NCI-H2171 treated with DMSO at 0.1 percent for 48 hours (cell line): ENCODE results near the gene CABS1.

Source experiments
- DNase-seq: peaks from one replicate; lab custom pipeline; 2025; lab: John Stamatoyannopoulos, UW

The CABS1 gene

GRCh38 chr4:70334681-70335080, at the start of gene CABS1:
CABS1 (plus strand) TSS chr4:70334981; CDS start chr4:70335040, 59 bp downstream.
- DNase-seq: no peak

DNA sequence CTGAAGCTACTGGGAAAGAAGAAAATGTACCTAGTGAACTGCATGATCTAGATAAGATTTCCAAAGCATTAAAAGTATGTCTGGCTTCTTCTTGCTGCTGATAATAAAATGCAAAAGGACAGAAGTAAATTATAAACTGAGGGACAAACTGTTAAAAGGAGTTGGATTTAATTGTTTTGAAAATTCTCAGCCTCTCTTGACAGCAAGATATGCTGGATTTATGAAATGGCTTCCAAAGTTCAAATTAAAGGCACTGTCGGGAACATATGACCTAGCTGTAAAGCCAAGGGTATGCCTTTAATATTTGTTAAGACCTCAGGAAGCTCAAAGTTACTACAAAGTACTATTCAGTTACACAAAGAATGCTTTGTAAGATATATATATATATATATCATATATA, 46.1 kb upstream of the CABS1 start:
- DNase-seq: no peak

- DNase-seq: no peak
Measured at GRCh38 chr4:70291341-70291740, 43.4 kb upstream of the CABS1 start.

GRCh38 chr4:70297576-70297975, 37.2 kb upstream of the CABS1 start:
- DNase-seq: no peak

- DNase-seq: no peak
Measured at GRCh38 chr4:70298051-70298450, 36.7 kb upstream of the CABS1 start.

- DNase-seq: no peak
Measured at GRCh38 chr4:70299643-70300042, 35.1 kb upstream of the CABS1 start.

DNA sequence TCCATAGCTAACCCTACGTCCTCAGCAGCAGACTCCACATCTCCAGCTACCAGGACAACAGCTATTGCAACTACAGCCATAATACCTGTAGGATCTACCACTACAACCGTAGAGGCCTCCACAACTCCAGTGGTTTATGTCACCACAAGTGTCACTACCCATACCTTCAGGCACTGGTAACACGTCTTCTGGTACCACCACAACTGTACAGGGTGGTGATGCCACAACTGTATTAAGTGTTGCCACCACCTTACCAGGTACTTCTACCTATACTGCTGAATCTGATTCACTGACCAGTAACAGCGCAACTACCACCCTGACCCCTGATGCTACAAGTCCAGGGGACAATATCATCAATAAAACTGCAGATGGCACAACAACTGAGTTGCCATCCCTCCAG, 34.6 kb upstream of the CABS1 start:
- no peak for DNase-seq

GRCh38 chr4:70303090-70303489, 31.7 kb upstream of the CABS1 start:
- DNase-seq: no peak

GRCh38 chr4:70305601-70306000, 29.2 kb upstream of the CABS1 start:
- DNase-seq: no peak

DNA sequence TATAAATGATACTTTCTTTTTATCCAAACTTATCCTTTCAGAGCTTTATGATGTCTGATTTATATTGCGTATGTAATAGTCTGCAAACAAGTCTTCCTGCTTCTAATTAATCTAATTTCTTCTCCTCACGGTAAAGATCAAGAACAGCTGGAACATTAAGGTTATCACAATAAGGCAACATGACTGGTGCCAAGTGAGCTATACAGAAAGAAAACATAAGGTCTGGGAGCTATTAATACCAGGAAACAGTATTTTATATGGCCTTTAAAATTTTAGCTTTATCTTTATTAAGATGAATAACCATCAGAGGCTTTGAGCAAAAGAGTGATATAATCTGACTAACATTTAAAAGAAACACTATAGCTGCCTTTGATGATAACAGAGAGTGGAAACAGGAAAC, 28.7 kb upstream of the CABS1 start:
- no peak for DNase-seq

GRCh38 chr4:70313736-70314135, 21.0 kb upstream of the CABS1 start:
- no peak for DNase-seq

GRCh38 chr4:70315928-70316327, 18.9 kb upstream of the CABS1 start:
- DNase-seq: no peak

- no peak for DNase-seq
Measured at GRCh38 chr4:70326052-70326451, 8.7 kb upstream of the CABS1 start.

- no peak for DNase-seq
Measured at GRCh38 chr4:70336043-70336442, 1.3 kb downstream of the CABS1 start.

DNA sequence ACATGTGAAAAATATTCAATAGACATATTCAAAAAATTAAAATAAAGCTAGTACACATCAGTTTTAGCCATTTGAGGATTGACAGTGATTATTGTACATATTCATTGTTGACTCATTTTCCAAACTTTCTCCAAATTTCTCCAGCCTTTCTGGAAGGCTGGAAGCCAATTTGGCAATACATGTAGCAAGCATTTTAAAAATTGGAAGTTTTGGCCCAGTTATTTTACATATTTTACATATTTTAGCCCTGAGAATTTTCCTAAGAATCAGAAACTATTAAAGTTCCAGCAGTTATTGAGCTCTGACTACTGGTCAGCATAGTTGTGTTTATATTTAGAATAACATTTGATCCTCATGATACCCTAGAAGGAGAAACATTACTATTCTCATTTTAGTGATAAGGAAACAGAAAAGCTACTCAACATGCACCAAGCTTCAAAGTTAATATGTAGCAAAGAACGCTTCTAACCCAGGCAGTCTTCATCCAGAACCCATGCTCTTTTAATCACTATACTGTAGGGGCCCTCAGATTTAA, 3.2 kb downstream of the CABS1 start:
- no peak for DNase-seq

GRCh38 chr4:70356185-70356584, 21.4 kb downstream of the CABS1 start:
- DNase-seq: no peak

- DNase-seq: no peak
Measured at GRCh38 chr4:70359115-70359661, 24.4 kb downstream of the CABS1 start.

DNA sequence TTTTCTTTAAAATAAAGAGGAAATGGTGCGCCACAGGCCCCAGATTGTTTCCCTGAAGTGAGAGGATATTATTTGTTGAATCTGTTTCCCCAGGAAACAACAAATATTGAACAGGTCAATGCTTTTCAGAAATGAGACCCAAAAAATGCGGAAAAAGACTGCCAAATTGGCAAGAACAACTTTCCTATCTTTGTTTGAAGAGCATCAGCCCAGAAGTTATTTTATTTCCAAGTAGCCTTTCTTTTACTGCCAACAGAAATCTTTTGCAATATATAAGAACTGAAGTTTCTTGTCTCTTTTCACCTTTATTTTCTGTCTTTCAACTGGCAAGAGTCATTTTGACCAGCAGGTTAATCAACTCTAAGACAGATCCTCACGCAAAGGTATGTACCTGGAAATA, 25.7 kb downstream of the CABS1 start, which contains the start of gene SMR3A:
TSS of gene SMR3A (plus strand) at position 301 of the 400 bp plus-strand sequence. CDS start 1,356 bp downstream, outside the sequence.
- DNase-seq: no peak

GRCh38 chr4:70364002-70364401, 29.2 kb downstream of the CABS1 start:
- DNase-seq: no peak

DNA sequence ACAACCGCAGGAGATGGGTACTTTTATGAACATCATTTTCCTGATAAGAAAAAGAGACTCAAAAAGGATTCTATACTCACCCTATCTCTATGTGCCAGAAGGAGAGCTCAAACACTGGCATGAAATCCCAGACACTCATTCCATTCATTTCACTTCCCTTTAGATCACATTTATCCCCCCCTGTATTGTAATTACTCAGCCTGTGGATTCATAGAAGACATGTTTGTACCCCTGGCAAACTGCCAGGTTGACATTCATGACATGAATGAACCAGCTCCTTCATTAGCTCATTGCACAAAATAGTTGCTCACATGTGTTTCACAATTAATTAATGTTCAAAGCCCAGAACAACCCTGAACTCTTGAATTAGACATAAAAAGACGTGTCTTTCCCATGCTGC, 30.7 kb downstream of the CABS1 start:
- DNase-seq: no peak

GRCh38 chr4:70367813-70368212, 33.0 kb downstream of the CABS1 start:
- DNase-seq: no peak

DNA sequence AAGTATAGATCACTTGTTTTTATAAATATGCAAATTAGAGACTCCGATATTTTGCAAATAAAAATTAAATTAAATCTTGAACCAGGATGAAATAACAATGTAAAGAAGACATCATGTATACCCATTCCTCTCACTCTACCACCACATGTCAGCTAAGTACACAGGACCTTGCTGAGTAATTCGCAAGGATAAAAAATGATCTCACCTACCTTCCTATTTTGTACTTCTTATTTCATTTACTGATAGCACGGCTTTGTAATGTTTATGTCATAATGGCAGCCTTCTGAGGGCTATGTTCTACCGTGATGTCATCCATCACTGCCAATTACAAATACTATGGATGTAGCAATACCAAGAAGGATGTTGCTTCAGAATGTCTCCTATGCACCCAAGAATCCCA, 37.2 kb downstream of the CABS1 start:
- DNase-seq: no peak

DNA sequence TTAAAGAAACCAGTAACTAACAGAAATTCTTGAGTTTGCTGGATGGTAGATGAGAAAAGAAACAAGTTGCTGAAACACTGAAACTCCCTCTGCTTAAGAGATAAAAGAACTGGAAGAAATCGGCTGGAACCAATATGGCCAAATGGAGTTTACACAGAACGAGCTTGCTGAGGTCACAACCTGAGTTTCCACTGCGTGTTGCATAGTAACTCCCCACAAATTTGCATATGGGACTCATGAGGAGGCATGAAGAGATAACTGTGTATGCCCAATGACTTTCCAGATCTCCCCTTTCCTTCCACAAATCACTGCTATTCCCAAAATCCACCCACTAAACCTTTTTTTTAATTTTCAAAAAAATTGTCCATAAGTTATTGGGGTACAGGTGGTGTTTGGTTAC, 38.0 kb downstream of the CABS1 start:
- DNase-seq: no peak

- no peak for DNase-seq
Measured at GRCh38 chr4:70380578-70380977, 45.8 kb downstream of the CABS1 start.
